NCI-H1417 treated with DMSO at 0.1 percent for 48 hours (cell line): Measurements from ENCODE around the gene ATP2B1.

Experiments
- DNase-seq: peaks from one replicate; lab custom pipeline; 2025; lab: John Stamatoyannopoulos, UW

ATP2B1 gene

GRCh38 chr12:89657066-89657465, 51.6 kb downstream of the ATP2B1 start:
- no peak for DNase-seq

- DNase-seq: no peak
Observed at GRCh38 chr12:89655841-89656240, 52.8 kb downstream of the ATP2B1 start.

- DNase-seq: no peak
Observed at GRCh38 chr12:89651192-89651591, 57.4 kb downstream of the ATP2B1 start.

- no peak for DNase-seq
Observed at GRCh38 chr12:89650239-89650638, 58.4 kb downstream of the ATP2B1 start.

GRCh38 chr12:89649820-89650219, 58.8 kb downstream of the ATP2B1 start:
- no peak for DNase-seq

- no peak for DNase-seq
Observed at GRCh38 chr12:89649139-89649538, 59.5 kb downstream of the ATP2B1 start.

GRCh38 chr12:89648211-89648930, 60.3 kb downstream of the ATP2B1 start:
- DNase-seq: no peak

GRCh38 chr12:89645434-89645833, 63.2 kb downstream of the ATP2B1 start:
- DNase-seq: no peak

GRCh38 chr12:89642959-89643358, 65.7 kb downstream of the ATP2B1 start:
- no peak for DNase-seq

GRCh38 chr12:89636776-89637160, 71.9 kb downstream of the ATP2B1 start:
- no peak for DNase-seq

- no peak for DNase-seq
Observed at GRCh38 chr12:89636052-89636775, 72.4 kb downstream of the ATP2B1 start.

- no peak for DNase-seq
Observed at GRCh38 chr12:89634508-89634907, 74.1 kb downstream of the ATP2B1 start.

- no peak for DNase-seq
Observed at GRCh38 chr12:89632778-89633177, 75.9 kb downstream of the ATP2B1 start.

- no peak for DNase-seq
Observed at GRCh38 chr12:89622115-89622514, 86.5 kb downstream of the ATP2B1 start.

- DNase-seq: no peak
Observed at GRCh38 chr12:89621521-89621920, 87.1 kb downstream of the ATP2B1 start.

GRCh38 chr12:89619764-89620163, 88.9 kb downstream of the ATP2B1 start:
- no peak for DNase-seq

- no peak for DNase-seq
Observed at GRCh38 chr12:89618113-89618862, 90.3 kb downstream of the ATP2B1 start.

GRCh38 chr12:89610366-89610765, 98.3 kb downstream of the ATP2B1 start:
- DNase-seq: no peak

- DNase-seq: no peak
Observed at GRCh38 chr12:89603678-89604077, 105.0 kb downstream of the ATP2B1 start.

- no peak for DNase-seq
Observed at GRCh38 chr12:89597770-89598169, 110.9 kb downstream of the ATP2B1 start.

- DNase-seq: no peak
Observed at GRCh38 chr12:89597210-89597609, 111.4 kb downstream of the ATP2B1 start.

GRCh38 chr12:89593873-89594272, 114.8 kb downstream of the ATP2B1 start:
- no peak for DNase-seq

GRCh38 chr12:89593233-89593632, 115.4 kb downstream of the ATP2B1 start:
- DNase-seq: no peak
